K562 (cell line): Measurements from ENCODE around the gene PRR14. TPM values are rescaled to one million over a fixed set of nuclear protein-coding genes. Genes with fewer than 3 reads are reported as not detected.

Experiments used
- ATAC-seq: fragments of 200-7000 bp; cut with Tn5 transposase; 3 replicates; pipeline ENCODE4 v1.9.1; 2020; ENCODE audit warnings: moderate library complexity
- BruUV-seq: library from RNA; stranded (reverse); fragments of 400-500 nt; replicated peaks from 2 replicates; lab custom pipeline; 2021; lab: Mats Ljungman, UMichigan
- CTCF ChIA-PET: fragments of 300-600 bp; formaldehyde crosslinking; extraction: SDS; loops from one replicate; lab custom pipeline; 2021; ENCODE audit warnings: low intra/inter-chr PET ratio; lab: Yijun Ruan, JAX
- POLR2A ChIA-PET: fragments of 300-600, 350-650 bp; sonication (Branson Sonifier 250); formaldehyde crosslinking; extraction: SDS; loops from one replicate; lab custom pipeline; 2021; ENCODE audit warnings: antibody characterized with exemption, inconsistent platforms; lab: Yijun Ruan, JAX
- DNase-seq, 4 experiments: peaks; one replicate each; pipeline versions ENCODE4 v3.0.0 to v3.0.0-alpha.2; 2011 to 2018; ENCODE audit warnings: low spot score in 3 of 4, mixed read lengths in 3 of 4; ENCODE audit errors: extremely low read depth in 1 of 4
- FAIRE-seq: peaks from 2 replicates; lab custom pipeline; 2011; peaks lifted over from hg19 to GRCh38; lab: Jason Lieb, UNC
- H2AFZ ChIP-seq: 2 replicates; pipeline ENCODE4 v1.6.0; 2011; ENCODE audit warnings: low read depth, low read length, control low read depth, inconsistent platforms
- H3K27ac ChIP-seq: fragments of 200-600 bp; 3 replicates; pipeline ENCODE4 v1.8.0; 2011; ENCODE audit warnings: low read depth, mild to moderate bottlenecking, control low read depth, inconsistent platforms, low read length, moderate library complexity, mixed read lengths; ENCODE audit errors: extremely low read depth
- H3K27me3 ChIP-seq, 2 experiments: fragments of 300-600 bp in 1 of 2; 2 replicates in 1 of 2; 3 replicates in 1 of 2; pipeline versions ENCODE4 v1.6.0 to v1.8.0; 2011; ENCODE audit warnings: inconsistent platforms in 2 of 2, low read length in 2 of 2, mild to moderate bottlenecking in 1 of 2, mixed read lengths in 1 of 2, moderate library complexity in 1 of 2; ENCODE audit not compliant: control insufficient read depth in 2 of 2, insufficient read depth in 2 of 2
- H3K36me3 ChIP-seq: fragments of 300-600 bp; 3 replicates; pipeline ENCODE4 v1.8.0; 2011; ENCODE audit warnings: mild to moderate bottlenecking, low read length, inconsistent platforms; ENCODE audit not compliant: control insufficient read depth, insufficient read depth
- H3K4me1 ChIP-seq, 2 experiments: fragments of 200-600 bp in 1 of 2; replicated peaks in 1 of 2; 2 replicates in 1 of 2; 3 replicates in 1 of 2; pipeline versions ENCODE4 v1.5.1 to v1.8.0; 2011; ENCODE audit warnings: inconsistent platforms in 2 of 2, low read length in 2 of 2, mild to moderate bottlenecking in 1 of 2, mixed read lengths in 1 of 2, moderate library complexity in 1 of 2; ENCODE audit not compliant: control insufficient read depth in 2 of 2, insufficient read depth in 2 of 2
- H3K4me2 ChIP-seq: 2 replicates; pipeline ENCODE4 v1.6.1; 2011; ENCODE audit warnings: low read length, control low read depth, inconsistent platforms, mixed read lengths; ENCODE audit not compliant: insufficient read depth
- H3K4me3 ChIP-seq: fragments of 200-600 bp; sonication (generic), shearing (Covaris generic); 2 replicates; pipeline ENCODE4 v1.5.1; 2016; ENCODE audit warnings: control low read depth, inconsistent platforms
- H3K79me2 ChIP-seq: fragments of 200-600 bp; 3 replicates; pipeline ENCODE4 v1.8.0; 2011; ENCODE audit warnings: low read length, inconsistent platforms; ENCODE audit not compliant: control insufficient read depth, insufficient read depth
- H3K9ac ChIP-seq, 2 experiments: 2 replicates each; pipeline versions ENCODE4 v1.6.0 to v1.6.1; 2011; ENCODE audit warnings: low read depth in 2 of 2, low read length in 2 of 2, control low read depth in 1 of 2, inconsistent platforms in 1 of 2, mild to moderate bottlenecking in 1 of 2, mixed read lengths in 1 of 2; ENCODE audit not compliant: insufficient read depth in 1 of 2
- H3K9me1 ChIP-seq: one replicate; pipeline ENCODE4 v1.6.0; 2011; ENCODE audit warnings: inconsistent platforms, mild to moderate bottlenecking, low read length, moderate library complexity; ENCODE audit not compliant: control insufficient read depth, insufficient read depth
- H3K9me3 ChIP-seq: replicated peaks from 2 replicates; pipeline ENCODE4 v1.5.1; 2011; ENCODE audit warnings: low read depth, low read length, inconsistent platforms; ENCODE audit not compliant: control insufficient read depth, insufficient read depth
- H4K20me1 ChIP-seq: replicated peaks from 2 replicates; pipeline ENCODE4 v1.6.1; 2011; ENCODE audit warnings: low read length, inconsistent platforms, mixed read lengths; ENCODE audit not compliant: control insufficient read depth, insufficient read depth
- HDGF ChIP-seq: fragments of 450-650 bp; IDR thresholded peaks from 2 replicates; pipeline ENCODE4 v1.6.1; 2016
- KLF16 ChIP-seq: IDR thresholded peaks from 2 replicates; pipeline ENCODE4 v1.6.1; 2016; ENCODE audit warnings: antibody characterized with exemption
- MAFK ChIP-seq: IDR thresholded peaks from 2 replicates; pipeline ENCODE4 v1.6.1; 2011; ENCODE audit warnings: low read length, improper control_type of control experiment
- NFIC ChIP-seq: fragments of 450-650 bp; IDR thresholded peaks from 2 replicates; pipeline ENCODE4 v1.6.1; 2017; ENCODE audit warnings: mild to moderate bottlenecking, inconsistent platforms
- PCBP2 ChIP-seq: fragments of 200-400 bp; formaldehyde crosslinking; IDR thresholded peaks from 2 replicates; pipeline ENCODE4 v1.6.1; 2018; ENCODE audit warnings: low read length, low read depth, mild to moderate bottlenecking, moderate library complexity; ENCODE audit not compliant: poor library complexity, severe bottlenecking
- POLR2AphosphoS2 ChIP-seq: IDR thresholded peaks from 2 replicates; pipeline ENCODE4 v1.6.1; 2012; ENCODE audit warnings: low read length, improper control_type of control experiment
- POLR2G ChIP-seq: fragments of 200-400 bp; formaldehyde crosslinking; IDR thresholded peaks from 2 replicates; pipeline ENCODE4 v1.6.1; 2017; ENCODE audit warnings: low read depth, mild to moderate bottlenecking, antibody characterized with exemption, low read length, moderate library complexity
- RBFOX2 ChIP-seq: fragments of 200-400 bp; formaldehyde crosslinking; IDR thresholded peaks from 2 replicates; pipeline ENCODE4 v1.6.1; 2017; ENCODE audit warnings: low read depth, mild to moderate bottlenecking, low read length, moderate library complexity
- RFX5 ChIP-seq: IDR thresholded peaks from 2 replicates; pipeline ENCODE4 v1.6.1; 2011; ENCODE audit warnings: low read depth, mild to moderate bottlenecking, improper control_type of control experiment, low read length
- SMC3 ChIP-seq: conservative IDR thresholded peaks from 2 replicates; pipeline ENCODE4 v1.6.1; 2011; ENCODE audit warnings: low read depth, low read length, improper control_type of control experiment; ENCODE audit not compliant: insufficient read depth
- ZFP30 ChIP-seq: fragments of 250-450 bp; sonication (Bioruptor Pico); IDR thresholded peaks from 2 replicates; pipeline ENCODE4 v1.8.0; 2022; ENCODE audit warnings: moderate library complexity, mild to moderate bottlenecking, inconsistent platforms, borderline replicate concordance
- WGBS: fragments of 100-300 bp; shearing (Covaris generic); methylation state at CpG from one replicate; pipeline ENCODE4 v1.1.6; 2016; ENCODE audit warnings: low coverage, mixed read lengths; ENCODE audit not compliant: insufficient coverage; ENCODE audit errors: missing lambda C conversion rate; 5-methylcytosine and 5-hydroxymethylcytosine counted together
- in situ Hi-C: fragments of 300-500 bp; cut with MboI; formaldehyde crosslinking; loops from 4 replicates; pipeline ENCODE4 v1.15.0; 2018; ENCODE audit warnings: inconsistent platforms, mixed read lengths
- intact Hi-C: fragments of 100-400 bp; cut with micrococcal nuclease; formaldehyde crosslinking; loops from 2 replicates; pipeline ENCODE4 v1.14.2; 2022
- polyA plus RNA-seq, 8 experiments: library from polyadenylated mRNA; depleted of rRNA in 4 of 8; stranded (reverse) in 5 of 8; unstranded in 3 of 8; fragments of >200 nt; fragmentation: Nextera tagmentation in 2 of 8; fragmentation: Illumina TruSeq in 1 of 8; extraction: Ambion mirVana in 2 of 8; extraction: Trizol in 1 of 8; gene quantifications; 2 replicates each; pipeline versions ENCODE4 v1.2.1 to v1.2.3, GENCODE V29; 2011 to 2014; ENCODE audit warnings: inconsistent platforms in 1 of 8, missing spikeins in 1 of 8
- total RNA-seq, 7 experiments: library from RNA; depleted of rRNA in 6 of 7; stranded (reverse); fragments of >200 nt in 6 of 7; fragmentation: Illumina TruSeq in 2 of 7; extraction: Trizol in 2 of 7; gene quantifications; 2 replicates each; pipeline versions ENCODE4 v1.2.1 to v1.2.3, GENCODE V29; 2011 to 2021; ENCODE audit warnings: low replicate concordance in 1 of 7
- TF ChIP-seq, protein P1 (sequence below): fragments of 250-450 bp; sonication (Bioruptor Pico); IDR thresholded peaks from 2 replicates; pipeline ENCODE4 v1.4.0; 2020
- TF ChIP-seq, protein P2 (sequence below): fragments of 250-450 bp; sonication (Bioruptor Pico); IDR thresholded peaks from 2 replicates; pipeline ENCODE4 v1.4.0; 2020; ENCODE audit warnings: borderline replicate concordance

Gene PRR14
- total and polyA plus RNA-seq, 9 of the 15 experiments (the other 6 are each of a cell fraction or from before 2014, with no cell fraction given) = 2.2 to 63.1 (median 11.5) TPM

DNA sequence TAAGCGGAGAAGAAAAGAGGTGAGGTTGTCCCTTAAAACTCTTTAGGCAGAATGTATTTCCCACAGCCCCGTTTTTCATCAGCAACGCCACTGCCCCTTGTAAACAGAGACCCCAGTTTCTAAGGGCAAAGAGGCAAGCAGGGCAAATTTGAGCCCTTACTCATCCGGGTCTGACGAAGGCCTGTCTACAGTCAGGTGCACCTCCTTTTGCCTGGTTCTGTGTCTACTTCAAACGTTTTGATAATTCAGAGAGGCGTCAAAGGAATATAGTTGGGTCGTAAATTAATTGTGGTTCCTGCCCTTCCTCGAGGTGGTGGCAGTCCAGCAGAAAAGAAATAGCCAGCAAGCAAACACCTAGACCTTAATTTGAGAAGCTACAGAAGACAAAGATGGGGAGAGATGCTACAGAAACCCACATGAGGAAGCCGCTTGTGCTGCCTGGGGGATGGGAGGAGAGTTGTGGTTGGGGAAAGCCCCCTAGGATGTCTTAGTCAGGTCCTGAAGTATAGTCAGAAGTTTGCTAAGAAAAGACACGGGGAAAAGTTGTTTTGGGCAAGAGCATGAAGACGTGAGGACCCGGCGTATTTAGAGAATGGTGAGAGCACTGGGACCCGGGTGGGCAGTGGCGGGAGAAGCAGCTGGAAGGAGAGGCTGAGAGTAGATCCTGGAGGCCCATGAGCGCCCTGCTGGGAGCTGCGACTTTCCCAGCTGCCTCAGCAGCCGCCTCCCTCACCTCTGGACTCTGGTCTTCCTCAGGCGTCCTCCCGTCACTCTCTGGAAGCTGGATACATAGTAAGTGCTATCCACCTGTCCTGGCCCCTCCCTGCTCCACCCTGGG is 9.9 kb downstream of the PRR14 start (continued):
- no peak for TF ChIP-seq RFX5
- TF ChIP-seq ZFP30 (CRISPR knock-in tag) = no peak
- no peak for TF ChIP-seq SMC3
- TF ChIP-seq PCBP2 = no peak
- no peak for TF ChIP-seq POLR2AphosphoS2
- TF ChIP-seq MAFK = no peak

DNA sequence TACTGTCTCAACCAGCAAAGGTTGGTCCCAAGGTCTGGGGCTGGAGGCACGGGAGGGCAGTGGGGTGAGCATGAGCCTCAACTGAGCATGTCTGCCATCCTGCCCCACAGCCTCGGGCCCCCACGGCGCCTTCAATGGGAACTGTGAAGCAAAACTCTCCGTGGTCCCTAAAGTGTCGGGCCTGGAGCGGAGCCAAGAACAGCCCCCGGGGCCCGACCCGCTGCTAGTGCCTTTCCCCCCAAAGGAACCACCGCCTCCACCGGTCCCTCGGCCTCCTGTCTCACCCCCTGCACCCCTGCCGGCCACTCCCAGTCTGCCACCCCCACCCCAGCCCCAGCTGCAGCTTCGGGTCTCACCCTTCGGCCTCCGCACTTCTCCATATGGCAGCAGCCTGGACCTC is 11.7 kb downstream of the PRR14 start:
- 95% methylated on average over 16 of the region's 17 CpGs for WGBS
- Histone ChIP-seq H3K4me2 (no peak overlapping the region), H3K27ac (no peak overlapping the region), H3K4me1 (peaks cover 14 to 46% of the 10 kb centered on the region in 2 experiments; a peak in 4 of 5 replicates), H4K20me1 (0 out of 2 replicates have a peak, but pooled peaks cover 4% of the 10 kb centered on the region), H3K27me3 (no peaks in the 10 kb centered on the region), H3K9ac (peak overlapping the region in 1 of 2 experiments; percentile 59; a peak in 1 of 4 replicates), H3K9me3 (no peaks in the 10 kb centered on the region), H3K79me2 (peaks cover 48% of the 10 kb centered on the region), H3K36me3 (peaks cover 72% of the 10 kb centered on the region; the same call in 2 of the 3 replicates), H3K4me3 (no peak overlapping the region), H2AFZ (no peak overlapping the region), H3K9me1 (peaks cover 4% of the 10 kb centered on the region)
- peak in 2 of 4 experiments; percentile 10 to 16 for DNase-seq
- no TSS peak for BruUV-seq
- no peak for ATAC-seq
- CTCF ChIA-PET = no interaction called here
- POLR2A ChIA-PET = interaction anchor here (0.5 to 2.2 kb wide), 3 partner anchors 16 to 34 kb away, joined by 3 to 11 read pairs (median 3); no protein-coding TSS in a partner anchor
- intact Hi-C loops = no loop called here
- FAIRE-seq = no peak
- in situ Hi-C loops = no loop called here
- TF ChIP-seq HDGF = no peak
- TF ChIP-seq KLF16 = no peak
- 0 out of 2 replicates have a peak, but pooled peaks have one; percentile 32 for TF ChIP-seq NFIC
- peak; percentile 42; the same call in 1 of the 2 replicates for TF ChIP-seq POLR2G
- TF ChIP-seq, protein P1, sequence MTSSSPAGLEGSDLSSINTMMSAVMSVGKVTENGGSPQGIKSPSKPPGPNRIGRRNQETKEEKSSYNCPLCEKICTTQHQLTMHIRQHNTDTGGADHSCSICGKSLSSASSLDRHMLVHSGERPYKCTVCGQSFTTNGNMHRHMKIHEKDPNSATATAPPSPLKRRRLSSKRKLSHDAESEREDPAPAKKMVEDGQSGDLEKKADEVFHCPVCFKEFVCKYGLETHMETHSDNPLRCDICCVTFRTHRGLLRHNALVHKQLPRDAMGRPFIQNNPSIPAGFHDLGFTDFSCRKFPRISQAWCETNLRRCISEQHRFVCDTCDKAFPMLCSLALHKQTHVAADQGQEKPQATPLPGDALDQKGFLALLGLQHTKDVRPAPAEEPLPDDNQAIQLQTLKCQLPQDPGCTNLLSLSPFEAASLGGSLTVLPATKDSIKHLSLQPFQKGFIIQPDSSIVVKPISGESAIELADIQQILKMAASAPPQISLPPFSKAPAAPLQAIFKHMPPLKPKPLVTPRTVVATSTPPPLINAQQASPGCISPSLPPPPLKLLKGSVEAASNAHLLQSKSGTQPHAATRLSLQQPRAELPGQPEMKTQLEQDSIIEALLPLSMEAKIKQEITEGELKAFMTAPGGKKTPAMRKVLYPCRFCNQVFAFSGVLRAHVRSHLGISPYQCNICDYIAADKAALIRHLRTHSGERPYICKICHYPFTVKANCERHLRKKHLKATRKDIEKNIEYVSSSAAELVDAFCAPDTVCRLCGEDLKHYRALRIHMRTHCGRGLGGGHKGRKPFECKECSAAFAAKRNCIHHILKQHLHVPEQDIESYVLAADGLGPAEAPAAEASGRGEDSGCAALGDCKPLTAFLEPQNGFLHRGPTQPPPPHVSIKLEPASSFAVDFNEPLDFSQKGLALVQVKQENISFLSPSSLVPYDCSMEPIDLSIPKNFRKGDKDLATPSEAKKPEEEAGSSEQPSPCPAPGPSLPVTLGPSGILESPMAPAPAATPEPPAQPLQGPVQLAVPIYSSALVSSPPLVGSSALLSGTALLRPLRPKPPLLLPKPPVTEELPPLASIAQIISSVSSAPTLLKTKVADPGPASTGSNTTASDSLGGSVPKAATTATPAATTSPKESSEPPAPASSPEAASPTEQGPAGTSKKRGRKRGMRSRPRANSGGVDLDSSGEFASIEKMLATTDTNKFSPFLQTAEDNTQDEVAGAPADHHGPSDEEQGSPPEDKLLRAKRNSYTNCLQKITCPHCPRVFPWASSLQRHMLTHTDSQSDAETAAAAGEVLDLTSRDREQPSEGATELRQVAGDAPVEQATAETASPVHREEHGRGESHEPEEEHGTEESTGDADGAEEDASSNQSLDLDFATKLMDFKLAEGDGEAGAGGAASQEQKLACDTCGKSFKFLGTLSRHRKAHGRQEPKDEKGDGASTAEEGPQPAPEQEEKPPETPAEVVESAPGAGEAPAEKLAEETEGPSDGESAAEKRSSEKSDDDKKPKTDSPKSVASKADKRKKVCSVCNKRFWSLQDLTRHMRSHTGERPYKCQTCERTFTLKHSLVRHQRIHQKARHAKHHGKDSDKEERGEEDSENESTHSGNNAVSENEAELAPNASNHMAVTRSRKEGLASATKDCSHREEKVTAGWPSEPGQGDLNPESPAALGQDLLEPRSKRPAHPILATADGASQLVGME = no peak
- 0 out of 2 replicates have a peak, but pooled peaks have one; percentile 38 for TF ChIP-seq RBFOX2
- TF ChIP-seq, protein P2, sequence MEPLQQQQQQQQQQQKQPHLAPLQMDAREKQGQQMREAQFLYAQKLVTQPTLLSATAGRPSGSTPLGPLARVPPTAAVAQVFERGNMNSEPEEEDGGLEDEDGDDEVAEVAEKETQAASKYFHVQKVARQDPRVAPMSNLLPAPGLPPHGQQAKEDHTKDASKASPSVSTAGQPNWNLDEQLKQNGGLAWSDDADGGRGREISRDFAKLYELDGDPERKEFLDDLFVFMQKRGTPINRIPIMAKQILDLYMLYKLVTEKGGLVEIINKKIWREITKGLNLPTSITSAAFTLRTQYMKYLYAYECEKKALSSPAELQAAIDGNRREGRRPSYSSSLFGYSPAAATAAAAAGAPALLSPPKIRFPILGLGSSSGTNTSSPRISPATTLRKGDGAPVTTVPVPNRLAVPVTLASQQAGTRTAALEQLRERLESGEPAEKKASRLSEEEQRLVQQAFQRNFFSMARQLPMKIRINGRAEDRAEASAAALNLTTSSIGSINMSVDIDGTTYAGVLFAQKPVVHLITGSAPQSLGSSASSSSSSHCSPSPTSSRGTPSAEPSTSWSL (CRISPR knock-in tag) = no peak
